ENCODE results near the gene AANAT. TPM values are rescaled to one million over a fixed set of nuclear protein-coding genes. Genes with fewer than 3 reads are reported as not detected.

The AANAT gene
- total RNA-seq, 1 donor from 2014 or later, result 0.55 TPM

DNA sequence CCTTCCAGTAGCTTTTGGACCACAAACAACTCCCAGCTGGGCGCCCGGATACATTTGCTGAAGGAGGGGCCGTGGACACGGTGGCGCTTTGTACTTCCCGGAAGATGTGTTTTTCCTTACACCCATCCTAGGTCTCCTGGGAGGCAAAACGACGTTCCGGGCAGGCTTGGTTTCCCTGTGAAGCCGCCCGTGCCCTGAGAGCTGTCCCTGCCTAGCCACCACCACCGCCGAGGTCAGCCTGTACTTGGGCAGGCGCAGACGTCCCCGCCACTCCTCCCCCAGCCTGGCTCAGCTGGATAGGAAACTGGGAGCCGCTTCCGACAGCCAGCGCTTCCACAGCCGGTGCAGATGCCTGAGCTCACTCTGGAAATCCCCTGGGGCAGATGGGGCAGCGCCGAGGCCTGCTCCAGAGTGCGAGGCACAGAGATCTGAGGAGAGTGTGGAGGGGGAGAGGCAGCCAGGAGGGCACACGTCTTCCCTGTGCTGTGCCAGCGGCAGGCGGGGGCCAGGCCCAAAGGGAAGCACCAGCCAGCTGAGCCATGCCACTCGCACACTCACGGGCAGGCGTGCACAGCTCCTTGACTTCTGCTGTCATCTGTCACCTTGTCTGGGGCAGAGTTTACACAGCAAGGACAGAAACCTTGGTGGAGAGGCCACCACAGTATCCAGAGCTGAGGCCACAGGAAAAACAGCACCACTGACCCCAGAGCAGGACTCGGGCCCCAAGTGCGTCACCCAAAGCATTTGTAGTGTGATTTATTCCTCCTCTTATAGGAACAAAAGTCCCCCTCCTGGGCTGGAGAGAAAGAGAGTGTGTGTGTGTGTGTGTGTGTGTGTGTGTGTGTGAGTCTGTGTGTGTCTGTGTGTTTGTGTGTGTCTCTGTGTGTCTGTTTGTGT is 30.8 kb downstream of the AANAT start:
- no peak for DNase-seq
- Mint-ChIP-seq H3K36me3 (ENCODE audit: low read depth) (peaks cover 42% of the 10 kb centered on the region), H3K9me3 (no peaks in the 10 kb centered on the region), H3K27ac (peak overlapping the region; percentile 95), H3K4me3 (peak overlapping the region; percentile 99), H3K4me1 (peaks cover 86% of the 10 kb centered on the region), H3K27me3 (no peaks in the 10 kb centered on the region)
- TF ChIP-seq, protein P1, sequence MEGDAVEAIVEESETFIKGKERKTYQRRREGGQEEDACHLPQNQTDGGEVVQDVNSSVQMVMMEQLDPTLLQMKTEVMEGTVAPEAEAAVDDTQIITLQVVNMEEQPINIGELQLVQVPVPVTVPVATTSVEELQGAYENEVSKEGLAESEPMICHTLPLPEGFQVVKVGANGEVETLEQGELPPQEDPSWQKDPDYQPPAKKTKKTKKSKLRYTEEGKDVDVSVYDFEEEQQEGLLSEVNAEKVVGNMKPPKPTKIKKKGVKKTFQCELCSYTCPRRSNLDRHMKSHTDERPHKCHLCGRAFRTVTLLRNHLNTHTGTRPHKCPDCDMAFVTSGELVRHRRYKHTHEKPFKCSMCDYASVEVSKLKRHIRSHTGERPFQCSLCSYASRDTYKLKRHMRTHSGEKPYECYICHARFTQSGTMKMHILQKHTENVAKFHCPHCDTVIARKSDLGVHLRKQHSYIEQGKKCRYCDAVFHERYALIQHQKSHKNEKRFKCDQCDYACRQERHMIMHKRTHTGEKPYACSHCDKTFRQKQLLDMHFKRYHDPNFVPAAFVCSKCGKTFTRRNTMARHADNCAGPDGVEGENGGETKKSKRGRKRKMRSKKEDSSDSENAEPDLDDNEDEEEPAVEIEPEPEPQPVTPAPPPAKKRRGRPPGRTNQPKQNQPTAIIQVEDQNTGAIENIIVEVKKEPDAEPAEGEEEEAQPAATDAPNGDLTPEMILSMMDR (IDR thresholded peaks at IDR 0.05), result no peak
- intact Hi-C loops (cut with micrococcal nuclease), result no loop called here
- CTCF ChIA-PET, result interaction anchor here (0.8 to 11.4 kb wide), 5 partner anchors 15 to 44 kb away, joined by 4 to 129 read pairs (median 4); partner anchors contain the start of gene AANAT
- POLR2A ChIA-PET, result interaction anchor here (0.7 to 21.4 kb wide), 8 partner anchors 15 to 1487 kb away, joined by 4 to 769 read pairs (median 4); partner anchors contain the start of gene AANAT
- peak; percentile 3 for ATAC-seq (ENCODE audit: low read depth)

DNA sequence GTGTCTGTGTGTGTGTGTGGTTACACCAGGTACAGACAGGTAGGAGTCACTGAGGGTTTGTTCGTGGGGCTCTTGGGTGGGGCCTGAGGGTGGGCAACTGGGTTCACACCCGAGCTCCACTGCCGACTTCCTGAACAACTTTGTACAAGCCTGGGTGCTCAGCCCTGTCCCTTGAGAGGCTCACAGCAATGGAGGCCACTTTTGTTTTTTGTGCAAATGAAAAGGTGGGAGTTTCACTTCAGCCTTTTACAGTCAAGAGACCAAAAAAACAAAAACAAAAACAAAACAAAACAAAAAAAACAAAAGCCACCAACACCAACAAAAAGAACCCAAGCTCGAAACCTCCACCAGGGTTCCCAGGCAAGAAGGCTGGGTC is 31.5 kb downstream of the AANAT start:
- intact Hi-C loops (cut with micrococcal nuclease), result no loop called here
- DNase-seq (no peak), ATAC-seq (ENCODE audit: low read depth) (peak; percentile 19)
- Mint-ChIP-seq H3K27ac (peak overlapping the region; percentile 95), H3K9me3 (no peaks in the 10 kb centered on the region), H3K4me1 (peaks cover 80% of the 10 kb centered on the region), H3K4me3 (peak overlapping the region; percentile 99), H3K36me3 (ENCODE audit: low read depth) (peaks cover 40% of the 10 kb centered on the region), H3K27me3 (no peaks in the 10 kb centered on the region)
- ChIA-PET POLR2A (interaction anchor here (0.7 to 21.4 kb wide), 12 partner anchors 16 to 1487 kb away, joined by 3 to 769 read pairs (median 4); partner anchors contain the start of genes AANAT, JMJD6, METTL23 and UBALD2), CTCF (interaction anchor here (1.0 to 11.4 kb wide), 5 partner anchors 18 to 45 kb away, joined by 4 to 129 read pairs (median 4); partner anchors contain the start of gene AANAT)
- TF ChIP-seq, protein P1 (IDR thresholded peaks at IDR 0.05), result no peak

DNA sequence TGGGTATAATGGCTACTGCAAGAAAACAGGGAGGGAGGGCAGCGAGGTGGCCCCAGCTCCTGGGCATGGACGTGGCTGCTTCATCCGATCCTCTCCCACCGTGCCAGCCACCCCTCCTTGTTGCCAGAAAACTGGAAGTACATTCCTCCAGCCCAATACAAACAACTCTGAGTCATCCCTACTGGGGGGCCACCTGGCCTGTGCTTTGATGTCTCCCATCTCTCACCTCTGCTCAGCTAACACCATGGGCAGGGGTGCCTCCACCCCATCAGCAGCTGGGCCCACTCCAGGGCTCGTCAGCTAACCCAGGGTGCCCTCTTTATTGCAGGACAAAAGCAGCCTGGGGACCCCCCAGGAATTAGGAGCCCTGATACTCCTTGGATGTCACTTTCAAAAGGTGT is 31.9 kb downstream of the AANAT start:
- H3K27me3 Mint-ChIP-seq, result no peaks in the 10 kb centered on the region
- DNase-seq (no peak), ATAC-seq (ENCODE audit: low read depth) (no peak)
- ChIA-PET POLR2A (interaction anchor here (0.7 to 21.4 kb wide), 13 partner anchors 16 to 1488 kb away, joined by 3 to 769 read pairs (median 4); partner anchors contain the start of genes AANAT, JMJD6, METTL23 and UBALD2), CTCF (interaction anchor here (1.0 to 11.4 kb wide), 6 partner anchors 9 to 46 kb away, joined by 3 to 129 read pairs (median 4); partner anchors contain the start of gene AANAT)
- H3K27ac Mint-ChIP-seq, result peak overlapping the region; percentile 95
- peak overlapping the region; percentile 99 for H3K4me3 Mint-ChIP-seq
- TF ChIP-seq, protein P1 (IDR thresholded peaks at IDR 0.05), result no peak
- peaks cover 79% of the 10 kb centered on the region for H3K4me1 Mint-ChIP-seq
- peaks cover 40% of the 10 kb centered on the region for H3K36me3 Mint-ChIP-seq (ENCODE audit: low read depth)
- intact Hi-C loops (cut with micrococcal nuclease), result no loop called here
- H3K9me3 Mint-ChIP-seq, result no peaks in the 10 kb centered on the region

DNA sequence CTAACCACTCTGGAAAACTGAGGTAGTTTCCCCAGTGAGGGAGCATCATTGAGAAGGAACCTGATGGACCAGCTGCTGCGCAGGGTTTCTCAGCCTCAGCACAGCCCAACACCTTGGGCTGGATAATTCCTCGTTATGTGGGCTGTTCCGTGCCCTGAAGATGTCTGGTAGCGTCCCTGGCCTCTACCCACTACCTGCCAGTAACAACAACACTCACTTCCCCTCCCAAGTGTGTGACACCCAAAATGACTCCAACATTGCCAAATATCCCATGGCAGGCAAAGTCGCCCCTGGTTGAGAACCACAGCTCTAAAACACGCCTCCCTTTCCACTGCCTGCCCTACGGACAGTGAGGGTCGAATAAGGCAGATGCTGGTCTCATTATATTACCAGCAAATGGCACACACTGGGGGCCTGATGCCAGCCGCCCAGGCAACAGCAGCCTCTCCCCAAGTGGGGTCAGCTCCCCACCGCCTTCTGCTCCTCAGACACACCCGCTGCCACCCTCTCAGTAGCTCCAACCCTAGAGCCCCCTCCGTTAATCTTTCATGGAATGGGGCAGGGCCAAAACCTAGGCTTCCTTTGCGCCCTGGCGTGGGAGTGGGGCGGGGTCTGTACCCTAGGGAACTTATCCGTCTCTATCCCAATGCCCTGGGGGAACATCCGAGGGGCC is 32.8 kb downstream of the AANAT start:
- Mint-ChIP-seq H3K27ac (peak overlapping the region; percentile 95), H3K27me3 (no peaks in the 10 kb centered on the region), H3K4me3 (peak overlapping the region; percentile 99), H3K4me1 (peaks cover 69% of the 10 kb centered on the region), H3K36me3 (ENCODE audit: low read depth) (peaks cover 39% of the 10 kb centered on the region), H3K9me3 (no peaks in the 10 kb centered on the region)
- intact Hi-C loops (cut with micrococcal nuclease), result no loop called here
- ATAC-seq (ENCODE audit: low read depth) (no peak), DNase-seq (no peak)
- CTCF ChIA-PET, result interaction anchor here (1.4 to 11.4 kb wide), 5 partner anchors 10 to 35 kb away, joined by 3 to 129 read pairs (median 4); partner anchors contain the start of gene AANAT
- TF ChIP-seq, protein P1 (IDR thresholded peaks at IDR 0.05), result no peak
- POLR2A ChIA-PET, result interaction anchor here (0.8 to 21.4 kb wide), 11 partner anchors 16 to 236 kb away, joined by 3 to 769 read pairs (median 4); partner anchors contain the start of genes AANAT, JMJD6, METTL23 and UBALD2
